ENCODE results near the gene CLEC2L.

GRCh38 chr7:139591550-139592195, 68.2 kb downstream of the CLEC2L start:
- TF ChIP-seq CTCF (conservative IDR thresholded peaks at IDR 0.05 in 1 of 2, IDR thresholded peaks at IDR 0.05 in 1 of 2; ENCODE audit: low read depth in 1 of 2, low read length in 2 of 2) (no peak), EZH2 (IDR thresholded peaks at IDR 0.05; ENCODE audit: low read length, missing control alignments) (no peak)
